ENCODE data around the gene CHRM5. TPM values are rescaled to one million over a fixed set of nuclear protein-coding genes. Genes with fewer than 3 reads are reported as not detected.

CHRM5 gene
- polyA plus RNA-seq, 1 donor (not counting 4 experiments of a cell fraction or from before 2014, with no cell fraction given): 0.01 TPM

DNA sequence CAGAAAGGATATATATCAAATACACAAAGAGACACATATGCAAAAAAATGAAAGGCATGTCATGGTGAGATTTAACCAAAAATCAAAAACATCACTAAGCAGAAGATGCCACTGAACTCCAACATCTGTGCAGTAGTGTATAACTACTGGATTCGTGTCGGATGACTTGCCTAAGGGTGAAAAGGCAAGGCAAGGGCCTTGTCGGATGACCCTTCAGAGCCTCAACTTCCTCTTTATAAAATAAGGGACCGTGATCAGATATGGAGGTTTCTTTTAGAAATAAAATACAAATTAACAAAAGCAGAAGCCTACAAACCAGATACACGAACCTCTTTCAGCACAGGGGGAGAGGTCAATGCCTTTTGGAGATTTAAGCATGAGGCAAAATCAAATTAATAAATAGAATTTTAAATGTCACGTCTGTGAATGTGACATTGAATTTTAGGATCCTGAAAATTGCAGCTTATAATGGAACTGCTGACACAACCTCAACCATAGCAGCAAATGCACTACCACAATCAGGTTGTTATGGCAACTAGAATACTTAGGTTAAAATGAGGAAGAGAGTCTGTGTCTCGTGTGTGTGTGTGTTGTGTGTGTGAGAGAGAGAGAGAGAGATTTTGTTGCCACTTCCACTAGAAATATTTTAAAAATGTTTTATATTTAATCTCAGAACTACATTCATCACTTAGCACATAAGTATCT is 8.3 kb upstream of the CHRM5 start:
- no peak for DNase-seq (ENCODE audit: low read depth, low spot score)
- TF ChIP-seq, protein P1, sequence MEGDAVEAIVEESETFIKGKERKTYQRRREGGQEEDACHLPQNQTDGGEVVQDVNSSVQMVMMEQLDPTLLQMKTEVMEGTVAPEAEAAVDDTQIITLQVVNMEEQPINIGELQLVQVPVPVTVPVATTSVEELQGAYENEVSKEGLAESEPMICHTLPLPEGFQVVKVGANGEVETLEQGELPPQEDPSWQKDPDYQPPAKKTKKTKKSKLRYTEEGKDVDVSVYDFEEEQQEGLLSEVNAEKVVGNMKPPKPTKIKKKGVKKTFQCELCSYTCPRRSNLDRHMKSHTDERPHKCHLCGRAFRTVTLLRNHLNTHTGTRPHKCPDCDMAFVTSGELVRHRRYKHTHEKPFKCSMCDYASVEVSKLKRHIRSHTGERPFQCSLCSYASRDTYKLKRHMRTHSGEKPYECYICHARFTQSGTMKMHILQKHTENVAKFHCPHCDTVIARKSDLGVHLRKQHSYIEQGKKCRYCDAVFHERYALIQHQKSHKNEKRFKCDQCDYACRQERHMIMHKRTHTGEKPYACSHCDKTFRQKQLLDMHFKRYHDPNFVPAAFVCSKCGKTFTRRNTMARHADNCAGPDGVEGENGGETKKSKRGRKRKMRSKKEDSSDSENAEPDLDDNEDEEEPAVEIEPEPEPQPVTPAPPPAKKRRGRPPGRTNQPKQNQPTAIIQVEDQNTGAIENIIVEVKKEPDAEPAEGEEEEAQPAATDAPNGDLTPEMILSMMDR (optimal IDR thresholded peaks at IDR 0.05 in 1 of 3, IDR thresholded peaks at IDR 0.05 in 1 of 3, conservative IDR thresholded peaks at IDR 0.05 in 1 of 3; ENCODE audit: extremely low read depth in 1 of 3, insufficient read depth in 2 of 3, low read length in 3 of 3): no peak
- no peak for TF ChIP-seq EZH2 (IDR thresholded peaks at IDR 0.05; ENCODE audit: low read length)
- Histone ChIP-seq H3K27ac (ENCODE audit: control insufficient read depth, insufficient read depth, low read length) (no peak overlapping the region), H2AFZ (ENCODE audit: control insufficient read depth, low read length) (no peak overlapping the region), H3K36me3 (ENCODE audit: control insufficient read depth in 2 of 2, extremely low read depth in 1 of 2, insufficient read depth in 2 of 2, low read length in 2 of 2) (no peaks in the 10 kb centered on the region), H3K27me3 (ENCODE audit: control insufficient read depth, extremely low read depth, insufficient read depth, low read length) (no peaks in the 10 kb centered on the region), H3K79me2 (ENCODE audit: control insufficient read depth, insufficient read depth, low read length) (no peaks in the 10 kb centered on the region), H3K4me2 (ENCODE audit: control insufficient read depth, extremely low read depth, insufficient read depth, low read depth, low read length) (no peak overlapping the region), H3K4me1 (ENCODE audit: control insufficient read depth, extremely low read depth, insufficient read depth, low read length) (no peaks in the 10 kb centered on the region), H4K20me1 (ENCODE audit: control insufficient read depth, extremely low read depth, insufficient read depth, low read length) (no peaks in the 10 kb centered on the region), H3K9me3 (ENCODE audit: control insufficient read depth, low read depth, low read length) (no peaks in the 10 kb centered on the region), H3K9ac (ENCODE audit: control insufficient read depth, extremely low read depth, insufficient read depth, low read length) (no peak overlapping the region), H3K9me1 (ENCODE audit: control insufficient read depth, extremely low read depth, insufficient read depth, low read length) (no peaks in the 10 kb centered on the region), H3K4me3 (ENCODE audit: control insufficient read depth in 2 of 3, extremely low read depth in 1 of 3, insufficient read depth in 2 of 3, low read depth in 1 of 3, low read length in 3 of 3) (no peak overlapping the region)
- no peak for FAIRE-seq
- dilution Hi-C loops (cut with MboI; ENCODE audit: extremely low pct_ligation_motif_present, low sequenced_read_pairs): loop anchor here (25.0 kb wide), 1 partner anchor 223 kb away; no protein-coding TSS in a partner anchor

DNA sequence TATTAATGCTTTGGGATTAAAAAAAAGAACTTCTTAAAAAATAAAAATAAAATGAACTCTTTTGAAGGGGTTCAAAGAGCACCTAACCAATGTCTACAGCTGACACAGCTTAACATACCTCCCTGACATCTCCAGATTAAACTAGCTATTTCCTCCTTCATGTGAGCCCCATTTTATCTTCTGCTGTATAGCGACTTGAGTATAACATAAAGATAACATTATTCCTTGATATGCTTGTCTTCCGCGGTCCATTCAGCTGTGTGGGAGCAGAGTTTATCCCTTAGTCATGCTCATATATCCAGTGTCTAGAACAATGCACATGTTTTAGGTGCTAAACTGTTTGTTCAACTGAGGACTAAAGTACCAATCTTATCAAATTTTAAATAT is 7.8 kb upstream of the CHRM5 start:
- Histone ChIP-seq H3K4me2 (ENCODE audit: control insufficient read depth, extremely low read depth, insufficient read depth, low read depth, low read length) (no peak overlapping the region), H3K4me3 (ENCODE audit: control insufficient read depth in 2 of 3, extremely low read depth in 1 of 3, insufficient read depth in 2 of 3, low read depth in 1 of 3, low read length in 3 of 3) (no peak overlapping the region), H3K36me3 (ENCODE audit: control insufficient read depth in 2 of 2, extremely low read depth in 1 of 2, insufficient read depth in 2 of 2, low read length in 2 of 2) (no peaks in the 10 kb centered on the region), H3K27ac (ENCODE audit: control insufficient read depth, insufficient read depth, low read length) (no peak overlapping the region), H3K9ac (ENCODE audit: control insufficient read depth, extremely low read depth, insufficient read depth, low read length) (no peak overlapping the region), H3K79me2 (ENCODE audit: control insufficient read depth, insufficient read depth, low read length) (no peaks in the 10 kb centered on the region), H3K4me1 (ENCODE audit: control insufficient read depth, extremely low read depth, insufficient read depth, low read length) (no peaks in the 10 kb centered on the region), H3K9me3 (ENCODE audit: control insufficient read depth, low read depth, low read length) (no peaks in the 10 kb centered on the region), H3K9me1 (ENCODE audit: control insufficient read depth, extremely low read depth, insufficient read depth, low read length) (no peaks in the 10 kb centered on the region), H3K27me3 (ENCODE audit: control insufficient read depth, extremely low read depth, insufficient read depth, low read length) (no peaks in the 10 kb centered on the region), H2AFZ (ENCODE audit: control insufficient read depth, low read length) (no peak overlapping the region), H4K20me1 (ENCODE audit: control insufficient read depth, extremely low read depth, insufficient read depth, low read length) (no peaks in the 10 kb centered on the region)
- FAIRE-seq (no peak), DNase-seq (ENCODE audit: low read depth, low spot score) (no peak)
- dilution Hi-C loops (cut with MboI; ENCODE audit: extremely low pct_ligation_motif_present, low sequenced_read_pairs): loop anchor here (25.0 kb wide), 1 partner anchor 223 kb away; no protein-coding TSS in a partner anchor
- TF ChIP-seq EZH2 (IDR thresholded peaks at IDR 0.05; ENCODE audit: low read length): no peak
- TF ChIP-seq, protein P1 (optimal IDR thresholded peaks at IDR 0.05 in 1 of 3, IDR thresholded peaks at IDR 0.05 in 1 of 3, conservative IDR thresholded peaks at IDR 0.05 in 1 of 3; ENCODE audit: extremely low read depth in 1 of 3, insufficient read depth in 2 of 3, low read length in 3 of 3): no peak
